Fibroblast of the conjunctiva (primary cell): ENCODE data around the gene CCDC28B.

ENCODE experiments used
- DNase-seq: peaks from one replicate; pipeline ENCODE4 v3.0.0-alpha.2; 2010; ENCODE audit warnings: low read depth

The CCDC28B gene

DNA sequence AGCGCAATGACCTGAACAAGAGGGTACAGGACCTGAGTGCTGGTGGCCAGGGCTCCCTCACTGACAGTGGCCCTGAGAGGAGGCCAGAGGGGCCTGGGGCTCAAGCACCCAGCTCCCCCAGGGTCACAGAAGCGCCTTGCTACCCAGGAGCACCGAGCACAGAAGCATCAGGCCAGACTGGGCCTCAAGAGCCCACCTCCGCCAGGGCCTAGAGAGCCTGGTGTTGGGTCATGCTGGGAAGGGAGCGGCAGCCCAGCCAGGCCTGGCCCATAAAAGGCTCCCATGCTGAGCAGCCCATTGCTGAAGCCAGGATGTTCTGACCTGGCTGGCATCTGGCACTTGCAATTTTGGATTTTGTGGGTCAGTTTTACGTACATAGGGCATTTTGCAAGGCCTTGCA, 5.4 kb upstream of the CCDC28B start:
- DNase-seq: no peak

DNA sequence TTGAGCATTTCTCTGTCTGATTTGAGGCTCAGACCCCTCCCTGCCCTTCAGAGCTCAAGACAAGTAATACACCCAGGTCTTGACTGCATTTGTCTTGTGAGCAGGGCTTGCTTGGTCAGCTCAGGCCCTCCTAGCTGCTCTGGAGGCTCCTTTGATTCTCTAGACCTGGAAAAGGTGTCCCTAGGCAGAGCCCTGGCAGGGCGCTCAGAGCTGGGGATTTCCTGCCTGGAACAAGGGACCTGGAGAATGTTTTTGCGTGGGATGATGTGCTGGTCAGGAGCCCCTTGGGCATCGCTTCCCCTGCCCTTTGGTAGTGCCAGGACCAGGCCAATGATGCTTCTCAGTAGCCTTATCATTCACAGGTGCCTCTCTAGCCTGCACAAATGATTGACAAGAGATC, 4.9 kb upstream of the CCDC28B start:
- no peak for DNase-seq

DNA sequence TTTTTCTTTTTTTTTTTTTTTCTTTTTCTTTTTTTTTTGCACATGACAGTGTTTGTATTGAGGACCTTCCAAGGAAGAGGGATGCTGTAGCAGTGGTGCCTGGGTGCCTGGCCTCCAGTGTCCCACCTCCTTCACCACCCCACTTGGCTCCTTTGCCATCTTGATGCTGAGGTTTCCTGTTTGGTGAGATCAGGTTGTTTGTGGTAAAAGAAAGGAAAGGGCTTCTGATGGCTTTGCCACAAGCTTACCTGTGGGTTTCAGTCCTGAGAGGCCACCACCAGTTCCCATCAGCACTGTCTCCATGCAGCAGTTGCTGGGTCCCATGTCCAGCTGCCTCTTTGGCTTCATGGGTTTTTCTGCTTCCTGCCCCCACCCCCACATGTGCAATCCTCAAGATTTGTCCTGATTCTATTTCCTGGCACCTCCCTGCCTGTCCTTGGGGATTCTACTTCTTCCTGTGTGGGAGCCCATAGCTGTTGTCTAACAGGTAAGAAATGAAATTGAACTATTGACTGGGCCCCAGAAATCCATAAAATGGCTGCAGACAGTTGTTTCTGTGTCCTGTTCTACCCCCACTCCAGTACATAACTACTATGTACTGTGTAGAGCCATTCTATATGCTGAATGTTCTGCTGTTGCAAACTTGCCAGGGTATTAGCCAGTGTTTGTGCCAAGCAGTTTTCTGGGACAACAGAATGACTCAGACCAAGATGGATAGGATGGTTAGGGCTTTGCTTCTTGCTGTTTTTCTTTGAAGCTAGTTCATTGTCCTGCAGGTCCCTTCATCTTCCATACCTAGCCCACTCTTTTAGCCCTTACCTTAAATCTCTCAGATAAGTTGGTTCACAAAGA, 4.2 kb upstream of the CCDC28B start:
- DNase-seq: no peak

DNA sequence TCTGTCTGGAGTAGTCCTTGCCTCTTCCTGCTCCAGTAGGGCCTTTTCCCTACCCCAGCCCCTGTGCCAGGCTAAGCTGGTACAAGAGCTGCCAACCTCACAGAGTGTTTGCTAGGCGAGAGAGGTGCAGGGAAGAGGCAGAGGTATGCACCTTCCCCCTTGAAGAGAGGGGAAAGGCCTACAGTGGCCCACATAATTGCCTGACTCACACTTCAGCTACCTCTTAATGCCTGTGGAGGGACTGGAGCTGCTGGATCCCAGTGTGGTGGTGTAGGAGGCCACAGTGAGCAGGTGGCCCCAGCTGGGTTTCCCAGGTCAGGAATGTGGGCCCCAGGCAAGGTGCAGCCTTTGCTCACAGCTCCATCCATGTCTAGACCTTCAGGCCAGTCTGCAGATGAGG, 3.3 kb upstream of the CCDC28B start:
- DNase-seq: no peak

DNA sequence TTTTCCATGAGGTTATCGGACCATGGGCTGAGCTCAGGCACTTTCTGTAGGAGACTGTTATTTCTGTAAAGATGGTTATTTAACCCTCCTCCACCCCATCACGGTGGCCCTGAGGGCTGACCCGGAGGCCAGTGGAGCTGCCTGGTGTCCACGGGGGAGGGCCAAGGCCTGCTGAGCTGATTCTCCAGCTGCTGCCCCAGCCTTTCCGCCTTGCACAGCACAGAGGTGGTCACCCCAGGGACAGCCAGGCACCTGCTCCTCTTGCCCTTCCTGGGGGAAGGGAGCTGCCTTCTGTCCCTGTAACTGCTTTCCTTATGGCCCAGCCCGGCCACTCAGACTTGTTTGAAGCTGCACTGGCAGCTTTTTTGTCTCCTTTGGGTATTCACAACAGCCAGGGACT, 2.6 kb upstream of the CCDC28B start:
- DNase-seq: no peak

DNA sequence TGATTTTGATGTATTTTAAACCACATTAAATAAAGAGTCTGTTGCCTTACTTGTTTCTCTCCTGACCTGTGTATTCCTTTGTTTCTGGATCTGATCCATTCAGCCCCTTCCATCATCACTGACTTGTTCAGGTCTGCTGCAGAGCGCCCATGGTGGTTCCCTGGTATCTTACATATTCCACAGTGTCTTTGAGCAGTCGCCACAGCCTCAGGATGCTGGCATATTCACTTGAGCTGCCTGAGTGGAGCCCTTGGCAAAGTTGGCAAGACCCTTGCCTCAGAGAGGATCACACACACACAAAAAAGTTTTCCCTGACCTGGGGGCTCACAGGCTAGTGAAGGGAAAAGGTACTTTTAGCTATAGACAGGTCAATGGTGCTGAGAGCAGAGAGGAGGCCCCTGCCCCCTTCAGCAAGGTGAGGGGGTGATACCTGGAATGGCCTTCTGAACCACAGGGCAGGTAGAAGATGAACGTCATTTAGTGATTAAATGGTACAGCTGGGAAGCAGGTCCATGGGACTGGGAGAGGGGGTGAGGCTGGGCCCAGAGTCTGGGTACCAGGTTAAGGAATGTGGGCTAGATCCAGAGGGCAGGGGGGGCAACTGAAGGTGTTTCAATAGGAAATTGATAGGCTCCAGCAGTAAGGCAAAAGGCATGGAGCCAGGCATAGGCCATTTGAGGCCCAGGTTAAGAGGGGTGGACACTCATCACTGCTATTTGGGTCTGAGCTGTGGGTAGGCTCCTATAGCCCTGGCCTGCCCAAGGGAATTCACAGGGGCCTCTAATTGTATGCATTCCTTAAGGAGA, 2.0 kb upstream of the CCDC28B start:
- DNase-seq: no peak

GRCh38 chr1:32199043-32199716, 1.2 kb upstream of the CCDC28B start:
- DNase-seq: no peak

- DNase-seq: no peak
Measured at GRCh38 chr1:32199717-32200072, 700 bp upstream of the CCDC28B start.

GRCh38 chr1:32201011-32201855, 838 bp downstream of the CCDC28B start:
- no peak for DNase-seq

DNA sequence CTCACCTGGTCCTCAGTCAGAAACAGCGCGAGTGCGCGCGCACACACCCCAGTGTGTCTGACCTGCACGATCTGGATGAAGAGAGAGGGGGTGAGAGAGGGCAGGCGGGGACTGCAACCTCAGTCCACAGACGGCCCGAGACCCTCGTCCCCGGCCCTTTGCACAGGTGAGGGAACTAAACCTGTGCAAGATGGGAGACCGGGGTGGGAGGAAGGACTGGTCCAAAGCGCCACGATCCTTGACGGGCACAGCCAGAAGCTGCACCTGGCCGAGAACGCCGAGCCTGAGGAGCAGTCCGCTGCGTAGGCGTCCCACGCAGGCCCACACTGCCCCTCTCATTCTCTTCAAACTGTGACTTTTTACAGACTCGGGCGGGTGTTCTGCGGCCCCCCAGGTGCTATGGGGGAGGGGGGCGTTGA, 4.6 kb downstream of the CCDC28B start:
- DNase-seq: no peak

DNA sequence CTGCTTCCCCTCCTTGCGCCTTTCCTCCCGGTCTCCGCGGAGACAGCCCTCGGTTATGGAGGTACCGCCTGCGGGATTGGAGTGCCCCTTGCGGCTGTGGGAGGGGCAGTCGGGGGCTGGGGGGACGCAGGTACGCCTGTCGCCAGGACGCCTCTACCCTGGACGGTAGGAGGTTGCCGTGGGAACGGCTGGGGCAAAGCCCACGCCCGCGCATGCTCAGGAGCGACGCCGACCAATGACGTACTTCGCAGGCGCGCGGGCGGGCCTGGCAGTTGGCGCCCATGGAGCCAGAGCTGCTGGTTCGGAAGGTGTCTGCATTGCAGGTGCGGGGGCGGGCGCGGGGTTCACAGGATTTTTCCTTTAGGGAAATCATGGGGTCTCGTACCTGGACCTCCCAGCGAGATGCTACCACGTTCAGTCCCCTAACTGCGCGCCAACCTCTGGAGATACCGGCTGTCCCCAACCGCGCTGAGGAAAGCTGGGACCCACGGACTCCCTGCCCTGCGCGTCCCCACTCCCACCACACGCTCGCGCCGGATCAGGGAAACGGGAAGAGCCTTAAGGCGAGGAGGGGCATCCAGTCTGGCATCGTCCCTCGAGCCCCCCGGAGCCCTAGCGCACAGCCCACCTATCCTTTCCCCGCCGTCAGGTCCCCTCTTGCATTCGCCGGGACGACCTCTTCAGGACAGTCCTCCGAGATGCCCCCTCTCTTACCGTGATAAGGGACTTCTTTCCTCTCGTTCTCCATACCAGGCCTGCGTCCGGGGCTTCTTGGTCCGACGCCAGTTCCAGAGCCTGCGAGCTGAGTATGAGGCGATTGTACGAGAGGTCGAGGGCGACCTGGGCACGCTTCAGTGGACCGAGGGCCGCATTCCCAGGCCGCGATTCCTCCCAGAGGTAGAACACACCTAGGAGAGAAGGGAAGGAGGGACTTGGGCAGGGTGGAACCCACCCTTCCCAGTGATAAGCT, 5.3 kb downstream of the CCDC28B start, which contains the start of gene IQCC:
TSS of gene IQCC (plus strand) at position 271 of the 970 bp plus-strand sequence. CDS start at position 282, 11 bp downstream.
- DNase-seq: peak; percentile 57

DNA sequence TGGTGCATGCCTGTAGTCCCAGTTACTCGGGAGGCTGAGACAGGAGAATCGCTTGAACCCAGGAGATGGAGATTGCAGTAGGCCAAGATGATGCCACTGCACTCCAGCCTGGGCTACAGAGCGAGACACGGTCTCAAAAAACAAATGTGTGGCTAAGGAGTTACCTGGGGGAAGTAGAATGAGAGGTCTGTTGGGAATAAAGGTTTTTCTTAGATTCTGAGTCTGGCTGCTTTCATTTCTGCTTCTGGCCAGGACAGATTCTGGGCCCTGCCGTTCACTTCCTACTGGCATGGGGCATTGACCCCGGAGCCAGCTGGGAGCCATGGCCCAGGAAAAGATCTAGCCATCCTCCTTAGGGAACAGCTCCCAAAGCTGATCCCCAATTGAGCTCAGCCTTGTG, 8.1 kb downstream of the CCDC28B start:
- no peak for DNase-seq

DNA sequence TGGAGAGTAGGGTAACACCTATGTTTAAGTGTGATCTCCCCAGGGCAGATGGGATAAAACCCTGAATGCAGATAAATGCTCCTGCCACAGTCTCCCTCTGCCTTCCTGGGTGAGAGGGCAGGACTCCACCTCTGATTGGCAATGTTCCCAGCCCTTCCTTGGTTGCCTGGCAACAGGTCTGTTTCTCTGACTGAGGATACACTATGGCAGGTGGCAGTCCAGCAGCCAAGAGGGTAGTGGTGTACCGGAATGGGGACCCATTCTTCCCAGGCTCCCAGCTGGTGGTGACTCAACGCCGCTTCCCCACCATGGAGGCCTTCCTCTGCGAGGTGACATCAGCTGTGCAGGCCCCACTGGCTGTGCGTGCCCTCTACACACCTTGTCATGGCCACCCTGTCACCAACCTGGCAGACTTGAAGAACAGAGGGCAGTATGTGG, 8.5 kb downstream of the CCDC28B start, which contains the start of gene DCDC2B:
TSS of gene DCDC2B (plus strand) at position 199 of the 438 bp plus-strand sequence. CDS start at position 204, 5 bp downstream.
- DNase-seq: no peak

- no peak for DNase-seq
Measured at GRCh38 chr1:32215629-32216480, 15.5 kb downstream of the CCDC28B start.

DNA sequence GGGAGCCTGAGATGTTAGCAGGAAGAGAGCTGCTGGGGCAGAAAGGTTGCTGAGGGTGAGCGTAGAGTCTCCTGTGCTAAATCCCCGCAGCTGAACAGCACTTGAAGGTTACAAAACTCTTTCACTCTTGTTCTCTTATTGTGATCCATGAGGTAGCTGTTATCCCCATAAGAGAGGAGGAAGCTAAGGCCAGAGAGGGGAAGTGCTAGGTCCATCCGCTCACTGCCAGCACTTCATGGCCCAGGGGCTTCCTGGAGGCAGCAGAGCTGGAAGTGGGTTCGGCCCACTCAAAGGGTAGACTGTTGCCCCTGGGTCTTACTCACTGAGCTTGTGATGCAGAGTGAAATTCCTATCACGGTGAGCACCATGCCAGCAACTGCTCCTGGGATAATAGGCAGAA, 16.2 kb downstream of the CCDC28B start:
- no peak for DNase-seq

DNA sequence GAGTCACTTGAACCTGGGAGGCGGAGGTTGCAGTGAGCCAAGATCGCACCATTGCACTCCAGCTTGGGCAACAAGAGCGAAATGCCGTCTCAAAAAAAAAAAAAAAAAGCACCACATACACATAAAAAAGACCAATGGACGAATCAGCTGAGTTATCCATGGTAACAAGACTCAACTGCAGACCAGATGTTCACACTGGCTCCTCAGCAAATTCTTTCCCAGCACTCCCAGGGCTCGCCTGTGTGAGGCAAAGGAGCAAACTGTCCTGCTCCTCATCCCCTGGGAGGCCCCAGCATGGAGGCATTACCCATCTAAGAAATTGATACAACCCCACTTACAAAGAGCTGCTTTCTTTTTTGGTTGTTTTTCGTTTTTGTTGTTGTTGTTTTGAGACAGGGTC, 18.6 kb downstream of the CCDC28B start:
- no peak for DNase-seq

- DNase-seq: no peak
Measured at GRCh38 chr1:32220746-32221580, 20.6 kb downstream of the CCDC28B start.

DNA sequence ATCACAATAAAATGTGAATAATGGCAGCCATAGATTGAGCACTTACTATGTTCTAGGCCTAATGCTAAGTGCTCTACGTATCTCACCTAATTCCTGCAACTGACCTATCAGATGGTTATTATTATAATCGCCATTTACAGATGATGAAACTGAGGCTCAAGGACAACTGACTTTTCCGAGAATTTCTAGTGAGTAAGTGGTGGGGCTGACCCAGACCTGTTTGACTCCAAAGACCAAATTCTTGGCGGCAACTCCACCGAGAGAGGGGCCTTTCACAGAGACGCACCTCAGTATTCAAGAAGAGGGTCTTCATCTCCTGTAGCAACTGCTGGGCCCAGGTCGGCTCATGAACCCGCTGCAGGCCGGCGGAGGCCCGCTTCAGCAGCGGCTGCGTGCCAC, 21.2 kb downstream of the CCDC28B start:
- DNase-seq: no peak
